GM06990 (cell line): ENCODE data around the gene ZBP1.
A peak's percentile ranks its signal among the peaks of the same experiment; 100 is the strongest.

Experiments
- DNase-seq: peaks from one replicate; pipeline ENCODE4 v3.0.0-alpha.2; 2011; ENCODE audit not compliant: insufficient read length; ENCODE audit errors: extremely low read depth
- H3K27me3 ChIP-seq: replicated peaks from 2 replicates; pipeline ENCODE4 v1.6.0; 2011; ENCODE audit warnings: low read length; ENCODE audit not compliant: control insufficient read depth, insufficient read depth
- H3K36me3 ChIP-seq: 2 replicates; pipeline ENCODE4 v1.5.1; 2011; ENCODE audit warnings: low read length; ENCODE audit not compliant: control insufficient read depth, insufficient read depth
- H3K4me3 ChIP-seq: replicated peaks from 2 replicates; pipeline ENCODE4 v1.5.1; 2011; ENCODE audit warnings: low read depth, mild to moderate bottlenecking, control low read depth, low read length
- CTCF ChIP-seq: IDR thresholded peaks from 2 replicates; pipeline ENCODE4 v1.5.1; 2011; ENCODE audit warnings: low read length, control low read depth, mild to moderate bottlenecking, inconsistent platforms; ENCODE audit not compliant: insufficient read depth, poor library complexity, severe bottlenecking

ZBP1 gene

GRCh38 chr20:57656252-57656820 is 36.1 kb upstream of the ZBP1 start:
- Histone ChIP-seq H3K4me3 (no peak overlapping the region), H3K27me3 (no peaks in the 10 kb centered on the region), H3K36me3 (no peaks in the 10 kb centered on the region)
- DNase-seq, result no peak
- no peak for TF ChIP-seq CTCF

- no peak for TF ChIP-seq CTCF
- Histone ChIP-seq H3K27me3 (no peaks in the 10 kb centered on the region), H3K36me3 (no peaks in the 10 kb centered on the region), H3K4me3 (no peak overlapping the region)
- no peak for DNase-seq
Measured at GRCh38 chr20:57655809-57656155, 35.6 kb upstream of the ZBP1 start.

GRCh38 chr20:57654998-57655808 is 35.0 kb upstream of the ZBP1 start:
- H3K4me3 ChIP-seq, result no peak overlapping the region
- no peaks in the 10 kb centered on the region for H3K36me3 ChIP-seq
- H3K27me3 ChIP-seq, result no peaks in the 10 kb centered on the region
- TF ChIP-seq CTCF, result no peak
- no peak for DNase-seq

GRCh38 chr20:57654363-57654997 is 34.3 kb upstream of the ZBP1 start:
- DNase-seq, result no peak
- Histone ChIP-seq H3K4me3 (no peak overlapping the region), H3K36me3 (no peaks in the 10 kb centered on the region), H3K27me3 (no peaks in the 10 kb centered on the region)
- TF ChIP-seq CTCF, result peak; percentile 88

- H3K36me3 ChIP-seq, result no peaks in the 10 kb centered on the region
Measured at GRCh38 chr20:57653910-57654309, 33.7 kb upstream of the ZBP1 start.

More at GRCh38 chr20:57653910-57654309, 33.7 kb upstream of the ZBP1 start:
- no peak for DNase-seq
- Histone ChIP-seq H3K27me3 (no peaks in the 10 kb centered on the region), H3K4me3 (no peak overlapping the region)
- no peak for TF ChIP-seq CTCF
